Aorta (tissue), 5 donors: ENCODE measurements around the gene POM121L2. TPM values are rescaled to one million over a fixed set of nuclear protein-coding genes. Genes with fewer than 3 reads are reported as not detected.

Experiments
- ATAC-seq: fragments of 200-7000 bp; cut with Tn5 transposase; one replicate; pipeline ENCODE4 v1.9.1; 2022; ENCODE audit warnings: moderate library complexity; ENCODE audit not compliant: low FRiP score
- DNase-seq, 2 donors: peaks; one replicate each; pipeline ENCODE4 v3.0.0-alpha.2; 2020
- H3K27ac ChIP-seq, 2 donors: one replicate each; pipeline ENCODE4 v1.5.1; 2013; ENCODE audit warnings: low read length in 2 of 2, mild to moderate bottlenecking in 2 of 2, moderate library complexity in 2 of 2, control low read depth in 1 of 2, inconsistent platforms in 1 of 2, low read depth in 1 of 2
- H3K27me3 ChIP-seq, 2 donors: one replicate each; pipeline ENCODE4 v1.6.1; 2013; ENCODE audit warnings: control low read depth in 1 of 2, low read length in 1 of 2, mild to moderate bottlenecking in 1 of 2, moderate library complexity in 1 of 2; ENCODE audit not compliant: insufficient read depth in 2 of 2, control insufficient read depth in 1 of 2
- H3K36me3 ChIP-seq, 2 donors: one replicate each; pipeline ENCODE4 v1.6.1; 2013; ENCODE audit warnings: control low read depth in 1 of 2, low read length in 1 of 2, mild to moderate bottlenecking in 1 of 2; ENCODE audit not compliant: insufficient read depth in 2 of 2, control insufficient read depth in 1 of 2
- H3K4me1 ChIP-seq, 2 donors: one replicate each; pipeline ENCODE4 v1.6.1; 2013; ENCODE audit warnings: low read length in 2 of 2, control low read depth in 1 of 2, mild to moderate bottlenecking in 1 of 2, moderate library complexity in 1 of 2; ENCODE audit not compliant: insufficient read depth in 2 of 2, control insufficient read depth in 1 of 2
- H3K4me3 ChIP-seq, 2 donors: one replicate each; pipeline ENCODE4 v1.5.1; 2013; ENCODE audit warnings: low read length in 2 of 2, control low read depth in 1 of 2, mild to moderate bottlenecking in 1 of 2
- H3K9me3 ChIP-seq: one replicate; pipeline ENCODE4 v1.6.1; 2013; ENCODE audit warnings: mild to moderate bottlenecking, low read length; ENCODE audit not compliant: control insufficient read depth
- WGBS, 2 donors: extraction: QIAGEN DNeasy Blood & Tissue Kit; methylation state at CpG; one replicate each; pipeline ENCODE4 v1.1.7; 2013; 5-methylcytosine and 5-hydroxymethylcytosine counted together
- intact Hi-C, 2 donors: fragments of 100-400 bp; cut with DNase I; formaldehyde crosslinking; loops; one replicate each; pipeline versions ENCODE4 v1.14.2 to v1.15.0; 2022
- polyA plus RNA-seq, 2 donors: library from polyadenylated mRNA; stranded (reverse); fragments of 200-250 nt; gene quantifications; one replicate each; pipeline ENCODE4 v1.2.3, GENCODE V29; 2013
- total RNA-seq, 2 donors: library from RNA; stranded (reverse); fragmentation: NEBNext Ultra II Directional; extraction: Animal tissue kit (Norgen Biotek cat#: 25700); gene quantifications; one replicate each; pipeline ENCODE4 v1.2.1, GENCODE V29; 2021
- donor health status: healthy with polysubstance abuse.
- donor health status: Bipolar disorder and iron deficiency.
- donor health status: DM: no; HTN: no; CAD: no.
- donor health status: DM: no; HTN: no; CAD: no.
- donor health status: DM: yes; HTN: yes; CAD: no.

Gene POM121L2
- total and polyA plus RNA-seq, 4 donors = not detected

DNA sequence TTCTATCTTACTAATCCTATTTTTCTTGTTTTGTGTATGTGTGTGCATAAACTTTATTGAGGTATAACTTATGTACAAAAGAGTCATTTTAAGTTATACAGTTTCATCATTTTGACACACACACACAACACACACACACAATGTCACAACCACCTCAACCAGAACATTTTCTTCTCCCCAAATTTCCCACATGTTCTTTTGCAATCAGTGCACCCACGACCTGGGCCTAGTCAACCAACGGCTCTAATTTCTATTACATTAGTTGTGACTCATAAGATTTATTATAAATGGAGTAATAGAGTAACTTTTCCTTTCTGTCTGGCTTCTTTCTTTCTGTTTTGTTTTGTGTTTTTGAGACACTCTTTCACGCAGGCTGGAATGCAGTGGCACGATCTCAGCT is 9.8 kb upstream of the POM121L2 start:
- intact Hi-C loops = no loop called here

DNA sequence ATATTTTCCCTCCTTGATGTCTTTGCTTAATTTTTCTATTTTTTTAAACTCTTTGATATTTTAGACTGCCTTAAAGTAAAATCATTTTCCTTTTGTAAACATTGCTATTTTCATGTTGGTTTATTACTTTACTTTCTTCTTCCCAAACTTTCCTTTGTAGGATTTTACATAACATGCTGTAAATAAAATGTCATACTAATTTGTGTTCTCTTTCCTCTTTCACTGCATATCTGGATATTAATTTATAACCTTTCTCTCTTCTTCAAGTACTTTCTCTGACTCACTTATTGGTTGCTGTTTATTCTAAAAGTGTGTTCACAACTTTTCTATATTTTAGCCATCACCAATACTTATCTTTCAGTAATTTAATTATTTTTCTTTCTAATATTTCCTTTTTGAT is 9.3 kb upstream of the POM121L2 start:
- no peak for DNase-seq
- H3K4me3 ChIP-seq = no peak overlapping the region
- H3K27ac ChIP-seq = no peak overlapping the region
- H3K27me3 ChIP-seq = no peaks in the 10 kb centered on the region
- no peaks in the 10 kb centered on the region for H3K9me3 ChIP-seq
- ATAC-seq = no peak
- intact Hi-C loops = no loop called here
- H3K4me1 ChIP-seq = no peaks in the 10 kb centered on the region
- H3K36me3 ChIP-seq = no peaks in the 10 kb centered on the region

More for the DNA sequence above, 9.8 kb upstream of the POM121L2 start:
- H3K9me3 ChIP-seq = no peaks in the 10 kb centered on the region
- H3K36me3 ChIP-seq = no peaks in the 10 kb centered on the region
- 69 to 71% methylated on average over 4 of the region's 4 CpGs for WGBS, 2 donors
- no peak overlapping the region for H3K4me3 ChIP-seq
- no peaks in the 10 kb centered on the region for H3K4me1 ChIP-seq
- H3K27ac ChIP-seq = no peak overlapping the region
- DNase-seq = no peak
- H3K27me3 ChIP-seq = no peaks in the 10 kb centered on the region
- ATAC-seq = no peak

DNA sequence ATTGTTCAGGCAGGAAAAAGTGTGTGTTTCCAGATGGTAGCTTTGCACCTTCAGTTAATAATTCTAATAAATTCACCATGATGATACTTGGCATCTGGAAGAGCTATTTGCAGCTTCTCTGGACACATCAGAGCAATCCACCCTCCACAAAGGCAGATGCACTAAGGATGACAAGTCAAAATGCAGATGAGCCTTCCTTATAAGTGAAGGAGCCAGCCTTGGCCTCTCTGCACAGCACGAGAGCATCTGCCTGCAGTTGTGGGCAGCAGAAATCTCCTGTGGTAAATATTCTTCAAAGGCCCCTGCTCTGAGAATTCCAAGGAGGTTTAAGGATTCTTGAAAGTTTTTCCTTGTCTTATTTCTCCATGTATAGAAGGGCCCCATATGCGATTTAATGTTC is 6.9 kb upstream of the POM121L2 start:
- no peaks in the 10 kb centered on the region for H3K4me1 ChIP-seq
- H3K27me3 ChIP-seq = no peaks in the 10 kb centered on the region
- intact Hi-C loops = no loop called here
- DNase-seq (no peak), ATAC-seq (no peak)
- H3K27ac ChIP-seq = no peak overlapping the region
- H3K36me3 ChIP-seq = no peaks in the 10 kb centered on the region
- no peak overlapping the region for H3K4me3 ChIP-seq
- 34 to 41% methylated on average over 2 of the region's 2 CpGs for WGBS, 2 donors
- no peaks in the 10 kb centered on the region for H3K9me3 ChIP-seq

DNA sequence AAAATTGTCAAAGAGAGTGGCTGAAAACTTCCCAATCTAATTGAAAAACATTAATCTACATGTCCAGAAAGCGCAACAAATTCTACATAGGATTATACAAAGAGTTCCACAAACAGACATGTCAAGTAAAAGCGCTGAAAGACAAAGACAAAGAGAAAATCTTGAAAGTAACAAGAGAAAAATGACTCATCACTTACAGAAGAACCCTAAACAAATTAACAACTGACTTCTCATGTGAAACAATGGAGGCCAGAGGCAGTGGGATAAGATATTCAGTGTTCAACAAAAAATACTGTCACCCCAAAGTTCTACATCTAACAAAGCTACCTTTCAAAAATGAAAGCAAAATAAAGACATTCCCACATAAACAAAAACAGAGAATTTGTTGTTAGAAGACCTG is 2.0 kb upstream of the POM121L2 start:
- no peaks in the 10 kb centered on the region for H3K36me3 ChIP-seq
- ATAC-seq = no peak
- H3K9me3 ChIP-seq = peaks cover 1% of the 10 kb centered on the region
- no peak for DNase-seq
- H3K27me3 ChIP-seq = peaks cover 0 to 2% of the 10 kb centered on the region in 2 donors
- intact Hi-C loops = no loop called here
- H3K27ac ChIP-seq = no peak overlapping the region
- no peak overlapping the region for H3K4me3 ChIP-seq
- WGBS, 2 donors = 81 to 83% methylated on average over 2 of the region's 2 CpGs
- H3K4me1 ChIP-seq = no peaks in the 10 kb centered on the region

DNA sequence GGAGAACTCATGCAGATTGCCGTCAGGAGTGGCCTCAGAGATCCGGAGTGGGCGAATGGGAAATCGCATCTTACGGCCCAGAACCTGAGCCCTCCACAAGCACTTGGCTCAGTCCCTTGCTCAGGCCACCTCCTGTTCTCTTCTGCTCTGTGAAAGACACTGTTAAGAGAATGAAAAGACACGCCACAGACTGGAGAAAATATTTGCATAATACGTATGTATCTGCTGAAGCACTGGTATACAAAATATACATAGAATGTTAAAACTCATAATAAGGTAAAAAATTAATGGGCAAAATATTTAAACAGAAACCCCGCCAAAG is 838 bp upstream of the POM121L2 start:
- intact Hi-C loops = no loop called here
- 23% methylated on average over 8 of the region's 8 CpGs for WGBS, 2 donors
- Histone ChIP-seq H3K27me3 (peaks cover 0 to 2% of the 10 kb centered on the region in 2 donors), H3K4me1 (no peaks in the 10 kb centered on the region), H3K4me3 (no peak overlapping the region), H3K27ac (no peak overlapping the region), H3K9me3 (peaks cover 1% of the 10 kb centered on the region), H3K36me3 (no peaks in the 10 kb centered on the region)
- DNase-seq = no peak
- no peak for ATAC-seq

DNA sequence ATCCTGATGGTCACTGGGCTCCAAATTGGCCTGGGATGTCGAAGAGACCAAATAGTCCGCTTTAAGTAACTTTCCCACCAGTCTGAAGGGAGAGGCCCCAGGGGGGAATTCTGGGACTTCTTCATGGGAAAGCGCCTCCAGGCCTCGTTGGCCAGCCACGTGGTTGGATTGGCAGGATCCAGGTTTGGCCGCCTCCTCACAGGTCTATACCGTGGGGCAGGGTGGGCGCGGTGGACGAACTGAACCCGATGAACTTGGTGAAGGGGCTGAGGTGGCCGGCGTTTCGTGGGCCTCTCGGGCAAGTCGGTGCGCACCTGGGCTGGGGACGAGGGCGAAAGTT is 297 bp downstream of the POM121L2 start:
- intact Hi-C loops = no loop called here
- H3K27me3 ChIP-seq = peaks cover 0 to 2% of the 10 kb centered on the region in 2 donors
- no peak overlapping the region for H3K4me3 ChIP-seq
- H3K27ac ChIP-seq = no peak overlapping the region
- WGBS, 2 donors = 11% methylated on average over 19 of the region's 19 CpGs
- H3K4me1 ChIP-seq = no peaks in the 10 kb centered on the region
- no peaks in the 10 kb centered on the region for H3K36me3 ChIP-seq
- no peak for DNase-seq
- no peak for ATAC-seq
- peaks cover 1% of the 10 kb centered on the region for H3K9me3 ChIP-seq

DNA sequence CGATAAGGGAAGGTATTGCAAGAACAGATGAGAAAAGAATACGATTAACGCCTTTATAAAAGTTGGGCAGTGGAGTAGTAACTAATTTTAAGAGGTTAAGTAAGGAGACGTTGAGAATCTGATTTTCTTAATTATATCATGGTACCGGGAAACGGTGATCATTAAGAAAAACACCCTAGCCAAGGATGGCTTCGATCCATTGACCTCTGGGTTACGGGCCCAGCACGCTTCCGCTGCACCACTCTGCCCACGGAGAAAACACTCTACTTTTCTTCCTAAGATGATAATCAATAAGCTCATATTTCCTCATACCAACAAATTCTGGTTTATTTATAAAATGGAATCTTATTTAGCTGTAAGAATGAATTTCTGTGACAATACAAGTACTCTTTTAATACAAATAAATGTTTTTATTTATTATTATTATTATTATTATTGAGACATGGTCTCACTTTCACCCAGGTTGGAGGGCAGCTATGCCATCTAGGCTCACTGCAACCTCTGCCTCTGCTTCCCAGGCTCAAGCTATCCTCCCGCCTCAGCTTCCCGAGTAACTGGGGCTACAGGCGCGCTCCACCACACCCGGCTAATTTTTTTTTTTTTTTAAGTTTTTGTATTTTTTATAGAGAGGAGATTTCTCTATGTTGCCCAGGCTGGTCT is 8.3 kb downstream of the POM121L2 start:
- DNase-seq = no peak
- Histone ChIP-seq H3K4me3 (no peak overlapping the region), H3K27ac (no peak overlapping the region), H3K4me1 (no peaks in the 10 kb centered on the region), H3K36me3 (no peaks in the 10 kb centered on the region), H3K27me3 (peaks cover 0 to 1% of the 10 kb centered on the region in 2 donors), H3K9me3 (peaks cover 6% of the 10 kb centered on the region)
- ATAC-seq = no peak
- intact Hi-C loops = no loop called here
- 32 to 45% methylated on average over 16 of the region's 16 CpGs for WGBS, 2 donors

DNA sequence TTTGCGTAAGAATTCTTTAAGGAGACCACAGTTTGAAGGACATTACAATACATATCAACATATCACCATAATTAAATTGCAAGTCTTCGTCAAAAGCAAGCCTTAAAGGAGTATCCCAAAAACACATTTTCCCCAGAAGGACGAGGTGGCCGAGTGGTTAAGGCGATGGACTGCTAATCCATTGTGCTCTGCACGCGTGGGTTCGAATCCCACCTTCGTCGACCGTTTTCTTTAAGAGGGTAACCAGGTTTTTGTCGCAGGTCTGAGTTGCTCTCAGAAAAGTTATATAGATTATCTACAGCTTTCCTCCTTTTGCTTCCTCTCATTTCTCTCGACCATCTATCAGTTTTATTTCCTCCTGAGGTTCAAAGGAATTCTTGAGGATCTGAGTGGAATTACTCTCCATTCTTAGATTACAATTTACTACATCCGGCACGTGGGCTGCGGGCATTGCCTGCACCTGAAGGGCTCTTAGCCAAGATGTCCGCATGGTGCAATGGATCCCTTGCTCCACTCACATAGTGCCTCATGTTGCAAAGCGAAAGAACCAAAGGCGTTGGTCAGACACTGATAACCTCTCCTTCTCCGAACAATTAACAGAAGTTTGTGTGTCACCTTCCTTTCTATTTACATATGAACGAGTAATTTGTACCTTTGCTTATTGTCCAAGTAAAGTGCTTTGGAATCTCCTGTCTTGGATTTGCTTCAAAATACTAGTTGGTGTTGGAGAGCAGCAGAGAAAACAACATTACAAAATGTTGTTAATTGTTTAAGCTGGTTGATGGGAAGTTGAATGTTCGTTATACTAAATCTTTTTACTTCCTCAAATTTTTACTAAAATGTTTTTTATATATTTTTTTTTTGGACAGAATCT is 14.0 kb downstream of the POM121L2 start:
- no peak for DNase-seq
- H3K4me3 ChIP-seq = no peak overlapping the region
- H3K9me3 ChIP-seq = peaks cover 5% of the 10 kb centered on the region
- H3K36me3 ChIP-seq = no peaks in the 10 kb centered on the region
- intact Hi-C loops = no loop called here
- H3K4me1 ChIP-seq = no peaks in the 10 kb centered on the region
- WGBS, 2 donors = 25% methylated on average over 22 of the region's 22 CpGs
- H3K27me3 ChIP-seq = no peaks in the 10 kb centered on the region
- no peak overlapping the region for H3K27ac ChIP-seq
- ATAC-seq = no peak

DNA sequence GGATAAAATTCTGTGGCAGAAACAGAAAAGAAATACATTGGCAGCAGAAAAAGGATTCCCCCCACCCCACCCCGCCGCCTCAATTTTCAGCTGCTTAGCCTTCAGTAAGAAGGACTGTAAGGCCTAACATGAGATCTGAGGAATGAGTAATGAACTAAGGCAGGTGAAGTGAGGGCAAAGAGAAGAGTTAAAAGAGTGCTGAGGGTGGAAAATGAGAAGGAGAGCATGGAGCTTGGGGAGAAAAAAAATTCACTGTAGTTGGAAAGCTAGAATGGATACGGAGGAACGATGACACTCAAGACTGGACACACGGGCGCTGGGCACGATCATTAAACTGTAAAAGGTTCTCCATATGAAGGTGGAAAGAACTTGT is 14.6 kb downstream of the POM121L2 start:
- ATAC-seq (no peak), DNase-seq (no peak)
- intact Hi-C loops = no loop called here
- H3K27me3 ChIP-seq = no peaks in the 10 kb centered on the region
- WGBS, 2 donors = 12 to 17% methylated on average over 7 of the region's 7 CpGs
- H3K4me1 ChIP-seq = no peaks in the 10 kb centered on the region
- H3K9me3 ChIP-seq = peaks cover 5% of the 10 kb centered on the region
- no peaks in the 10 kb centered on the region for H3K36me3 ChIP-seq
- no peak overlapping the region for H3K27ac ChIP-seq
- H3K4me3 ChIP-seq = no peak overlapping the region
